Subcutaneous abdominal adipose tissue (tissue), 5 donors: ENCODE results near the gene NFIC.
"Not testable (repeated sequence)": the region's sequence is repeated elsewhere in the genome, so short reads cannot be mapped to it uniquely, and the experiment has no call there.

ENCODE experiments used
- H3K27ac ChIP-seq: one replicate; pipeline ENCODE4 v1.7.0; 2013; ENCODE audit warnings: low read depth, mild to moderate bottlenecking, inconsistent platforms, low read length, moderate library complexity
- H3K27me3 ChIP-seq, 5 donors: one replicate each; pipeline ENCODE4 v1.7.0; 2013; ENCODE audit warnings: low read length in 5 of 5, inconsistent platforms in 1 of 5; ENCODE audit not compliant: control insufficient read depth in 5 of 5, insufficient read depth in 4 of 5
- H3K36me3 ChIP-seq, 5 donors: one replicate each; pipeline ENCODE4 v1.7.0; 2013; ENCODE audit warnings: low read length in 5 of 5; ENCODE audit not compliant: control insufficient read depth in 5 of 5, insufficient read depth in 5 of 5
- H3K4me1 ChIP-seq, 5 donors: one replicate each; pipeline ENCODE4 v1.7.0; 2013; ENCODE audit warnings: low read length in 5 of 5, mild to moderate bottlenecking in 3 of 5, moderate library complexity in 1 of 5; ENCODE audit not compliant: control insufficient read depth in 5 of 5, insufficient read depth in 5 of 5
- H3K4me3 ChIP-seq, 5 donors: one replicate each; pipeline ENCODE4 v1.7.0; 2013; ENCODE audit warnings: low read length in 5 of 5, low read depth in 1 of 5
- H3K9ac ChIP-seq, 5 donors: one replicate each; pipeline ENCODE4 v1.7.0; 2013; ENCODE audit warnings: low read length in 5 of 5, mild to moderate bottlenecking in 4 of 5, moderate library complexity in 3 of 5
- H3K9me3 ChIP-seq, 5 donors: one replicate each; pipeline ENCODE4 v1.7.0; 2013; ENCODE audit warnings: low read length in 5 of 5; ENCODE audit not compliant: control insufficient read depth in 5 of 5
- donor health status: healthy.
- donor health status: healthy.
- donor health status: healthy.
- donor health status: healthy.
- donor health status: healthy.

The NFIC gene

DNA sequence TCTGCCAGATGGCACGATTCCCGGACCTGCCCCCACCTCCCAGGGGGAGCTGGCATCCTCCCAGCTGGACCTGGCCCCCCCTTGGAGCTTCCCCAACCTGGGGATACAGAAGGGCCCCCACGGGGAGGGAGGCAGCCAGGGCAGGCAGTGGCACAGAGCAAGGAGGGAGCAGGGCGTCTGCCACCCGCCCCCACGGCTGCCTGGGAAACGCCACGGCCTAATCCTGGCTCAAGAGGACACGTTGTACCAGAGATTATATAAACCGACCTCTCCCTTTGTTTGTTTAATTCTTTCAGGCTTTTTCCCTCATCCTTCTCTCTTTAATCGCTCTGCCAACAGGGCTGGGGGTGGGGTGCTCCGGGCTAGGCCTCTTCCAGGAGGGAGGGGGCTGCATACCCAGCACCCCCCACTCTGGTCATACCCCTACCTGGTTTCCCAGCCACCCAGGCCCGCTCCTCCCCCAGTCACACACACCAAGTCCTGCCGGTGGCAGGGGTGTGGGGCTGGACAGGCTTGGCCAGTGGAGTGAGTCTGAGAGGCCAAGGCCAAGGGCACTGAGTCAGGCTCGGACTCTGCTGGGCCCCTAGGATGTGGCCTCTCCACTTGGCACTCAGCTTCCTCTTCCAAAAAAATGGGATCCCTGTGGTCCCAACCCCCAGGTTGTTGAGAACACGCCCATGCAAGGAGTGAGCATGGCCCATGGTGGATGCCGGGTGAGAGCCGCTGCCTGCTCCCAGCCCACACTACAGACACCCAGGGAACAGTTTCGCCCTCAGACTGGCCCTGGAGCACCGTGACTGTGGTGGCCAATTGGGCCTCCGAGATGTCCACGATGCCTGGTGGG, 29.5 kb upstream of the NFIC start:
- Histone ChIP-seq H3K9me3 (peaks cover 0 to 4% (median 0%) of the 10 kb centered on the region in 5 donors), H3K27ac (peak overlapping the region; percentile 95), H3K4me1 (peaks cover 19 to 44% (median 38%) of the 10 kb centered on the region in 5 donors), H3K36me3 (no peaks in the 10 kb centered on the region), H3K9ac (peak overlapping the region; percentile 14 to 54 (median 47)), H3K27me3 (no peaks in the 10 kb centered on the region), H3K4me3 (no peak overlapping the region)

DNA sequence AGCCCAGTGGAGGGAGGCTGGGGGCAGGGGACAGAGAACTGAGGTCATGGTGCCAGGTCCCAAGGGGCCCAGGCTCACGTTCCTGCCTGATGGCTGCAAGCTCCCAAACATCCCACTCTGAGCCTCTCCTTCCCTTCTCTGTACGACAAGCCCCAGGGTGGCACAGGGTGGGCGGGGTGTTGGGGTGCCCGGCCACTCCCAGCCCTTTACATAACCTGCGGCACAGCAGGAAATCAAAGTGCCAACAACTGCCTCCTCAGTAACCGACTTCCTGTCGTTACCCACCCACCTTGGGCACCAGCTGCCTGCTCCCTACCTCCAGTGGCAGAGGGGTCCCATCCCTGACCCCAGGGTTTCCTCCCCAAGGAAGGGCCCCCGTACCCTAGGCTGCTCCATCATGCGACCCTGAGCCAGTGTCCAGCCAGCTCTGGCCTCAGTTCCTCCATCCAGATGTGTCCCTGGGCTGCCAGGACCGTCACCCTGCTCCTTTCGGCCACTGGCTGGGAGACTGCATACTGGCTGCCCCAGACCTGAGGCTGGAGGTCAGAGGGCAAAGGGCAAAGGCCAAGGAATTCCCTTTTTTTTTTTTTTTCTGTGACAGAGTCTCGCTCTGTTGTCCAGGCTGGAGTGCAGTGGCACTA, 27.7 kb upstream of the NFIC start:
- Histone ChIP-seq H3K9ac (peak overlapping the region in 3 of 5 donors; percentile 2 to 56 (median 51)), H3K4me1 (peaks cover 19 to 52% (median 47%) of the 10 kb centered on the region in 5 donors), H3K9me3 (no peaks in the 10 kb centered on the region), H3K27ac (peak overlapping the region; percentile 57), H3K4me3 (no peak overlapping the region), H3K36me3 (no peaks in the 10 kb centered on the region), H3K27me3 (no peaks in the 10 kb centered on the region)

DNA sequence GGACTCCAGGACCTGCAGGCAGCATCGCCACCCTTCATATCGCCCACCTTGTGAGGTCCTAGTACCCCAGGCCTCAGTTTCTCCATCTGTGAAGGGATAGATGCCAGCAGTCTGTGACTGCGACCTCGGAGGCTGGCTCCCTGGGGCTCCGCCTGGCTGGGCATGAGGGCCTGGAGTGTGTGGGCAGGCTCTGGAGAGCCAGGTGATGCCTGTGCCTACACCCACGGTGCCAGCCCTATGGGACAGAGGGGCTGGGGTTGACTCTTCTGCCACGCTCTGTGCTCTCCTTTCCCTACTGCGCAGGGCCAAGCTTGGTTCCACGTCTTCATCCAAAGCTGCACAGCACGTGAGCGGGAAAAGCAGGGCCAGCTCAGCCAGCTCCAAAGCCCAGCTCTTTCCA, 26.0 kb upstream of the NFIC start:
- Histone ChIP-seq H3K36me3 (no peaks in the 10 kb centered on the region), H3K4me1 (peaks cover 17 to 51% (median 43%) of the 10 kb centered on the region in 5 donors), H3K27me3 (no peaks in the 10 kb centered on the region), H3K27ac (no peak overlapping the region), H3K9me3 (no peaks in the 10 kb centered on the region), H3K9ac (no peak overlapping the region), H3K4me3 (no peak overlapping the region)

DNA sequence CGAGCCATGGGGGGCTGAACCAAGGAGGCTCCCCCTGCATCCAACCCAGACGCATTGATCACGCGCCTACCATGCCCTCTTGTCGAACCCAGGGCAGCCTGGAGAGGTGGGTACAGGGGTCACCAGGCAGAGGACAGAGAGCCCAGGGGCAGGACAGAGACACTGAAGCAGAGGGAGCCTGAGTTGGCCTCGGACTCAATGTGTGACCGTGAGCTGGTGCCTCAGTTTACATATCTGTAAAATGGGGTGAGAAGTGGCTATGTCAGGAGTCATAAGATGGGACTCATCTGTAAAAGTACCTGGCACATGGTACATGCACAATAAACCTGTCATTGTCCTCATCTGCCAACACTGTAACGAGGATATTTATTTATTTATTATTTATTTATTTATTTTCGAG, 24.1 kb upstream of the NFIC start:
- Histone ChIP-seq H3K9ac (no peak overlapping the region), H3K27ac (no peak overlapping the region), H3K27me3 (no peaks in the 10 kb centered on the region), H3K4me3 (no peak overlapping the region), H3K4me1 (peaks cover 10 to 47% (median 37%) of the 10 kb centered on the region in 5 donors), H3K36me3 (no peaks in the 10 kb centered on the region), H3K9me3 (no peaks in the 10 kb centered on the region)

DNA sequence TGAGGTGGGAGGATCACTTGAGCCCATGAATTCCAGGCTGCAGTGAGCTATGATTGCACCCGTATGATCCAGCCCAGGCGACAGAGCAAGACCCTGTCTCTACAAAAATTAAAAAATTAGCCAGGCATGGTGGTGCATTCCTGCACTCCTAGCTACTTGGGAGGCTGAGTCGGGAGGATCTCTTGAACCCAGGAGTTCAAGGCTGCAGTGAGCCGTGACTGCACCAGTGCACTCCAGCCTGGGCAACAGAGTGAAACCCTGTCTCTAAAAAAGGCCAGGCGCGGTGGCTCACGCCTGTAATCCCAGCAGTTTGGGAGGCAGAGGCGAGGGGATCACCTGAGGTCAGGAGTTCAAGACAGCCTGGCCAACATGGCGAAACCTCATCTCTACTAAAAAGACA, 23.4 kb upstream of the NFIC start:
- H3K9me3 ChIP-seq, H3K9ac ChIP-seq, H3K27me3 ChIP-seq, H3K4me3 ChIP-seq, H3K36me3 ChIP-seq: not testable (repeated sequence)
- H3K27ac ChIP-seq, result peak overlapping the region; percentile 37
- peaks cover 8 to 41% (median 33%) of the 10 kb centered on the region in 5 donors for H3K4me1 ChIP-seq

DNA sequence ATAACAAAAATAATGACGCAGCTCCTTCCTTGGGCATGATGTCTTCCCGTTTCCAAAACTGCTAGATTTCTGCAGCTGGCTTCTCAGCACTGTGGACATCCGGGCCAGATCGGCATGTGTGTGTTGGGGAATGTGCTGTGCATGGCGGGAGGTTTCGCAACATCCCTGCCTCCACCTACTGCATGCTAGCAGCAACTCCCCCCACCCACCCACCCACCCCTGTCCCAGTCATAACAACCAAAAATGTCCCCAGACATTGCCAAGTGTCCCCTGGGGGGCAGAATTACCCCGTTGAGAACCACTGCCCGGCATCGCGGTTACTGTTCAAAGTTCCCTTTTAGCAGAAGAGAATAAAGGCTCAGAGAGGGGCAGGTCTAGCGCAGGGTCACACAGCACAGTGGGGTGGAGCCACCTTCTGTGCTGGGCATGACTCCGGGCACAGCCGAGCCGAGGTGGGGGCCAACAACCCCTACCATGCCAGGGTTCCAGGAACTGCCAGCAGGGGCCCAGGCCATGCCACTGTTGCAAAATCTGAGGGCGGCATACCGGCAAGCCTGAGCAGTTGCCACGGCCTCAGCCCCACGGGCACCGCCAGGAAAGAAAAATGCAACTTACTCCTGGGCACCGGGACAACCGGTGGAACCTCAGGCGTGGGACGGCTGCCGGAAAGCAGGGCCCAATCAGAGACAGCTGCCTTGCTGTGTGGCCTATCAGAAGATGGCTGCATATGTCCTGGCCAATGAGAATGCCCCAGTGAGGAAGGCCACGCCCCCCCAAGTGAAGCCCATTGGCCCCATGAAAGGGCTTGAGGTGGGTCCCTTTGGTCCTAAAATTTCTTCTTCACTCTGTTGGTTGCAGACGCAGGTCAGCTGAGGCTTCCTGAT, 22.5 kb upstream of the NFIC start:
- Histone ChIP-seq H3K36me3 (no peaks in the 10 kb centered on the region), H3K27ac (peak overlapping the region; percentile 77), H3K27me3 (no peaks in the 10 kb centered on the region), H3K4me3 (peak overlapping the region in 3 of 5 donors; percentile 51 to 57 (median 56)), H3K9me3 (no peaks in the 10 kb centered on the region), H3K9ac (peak overlapping the region in 2 of 5 donors; percentile 41 to 62), H3K4me1 (peaks cover 6 to 34% (median 27%) of the 10 kb centered on the region in 5 donors)

DNA sequence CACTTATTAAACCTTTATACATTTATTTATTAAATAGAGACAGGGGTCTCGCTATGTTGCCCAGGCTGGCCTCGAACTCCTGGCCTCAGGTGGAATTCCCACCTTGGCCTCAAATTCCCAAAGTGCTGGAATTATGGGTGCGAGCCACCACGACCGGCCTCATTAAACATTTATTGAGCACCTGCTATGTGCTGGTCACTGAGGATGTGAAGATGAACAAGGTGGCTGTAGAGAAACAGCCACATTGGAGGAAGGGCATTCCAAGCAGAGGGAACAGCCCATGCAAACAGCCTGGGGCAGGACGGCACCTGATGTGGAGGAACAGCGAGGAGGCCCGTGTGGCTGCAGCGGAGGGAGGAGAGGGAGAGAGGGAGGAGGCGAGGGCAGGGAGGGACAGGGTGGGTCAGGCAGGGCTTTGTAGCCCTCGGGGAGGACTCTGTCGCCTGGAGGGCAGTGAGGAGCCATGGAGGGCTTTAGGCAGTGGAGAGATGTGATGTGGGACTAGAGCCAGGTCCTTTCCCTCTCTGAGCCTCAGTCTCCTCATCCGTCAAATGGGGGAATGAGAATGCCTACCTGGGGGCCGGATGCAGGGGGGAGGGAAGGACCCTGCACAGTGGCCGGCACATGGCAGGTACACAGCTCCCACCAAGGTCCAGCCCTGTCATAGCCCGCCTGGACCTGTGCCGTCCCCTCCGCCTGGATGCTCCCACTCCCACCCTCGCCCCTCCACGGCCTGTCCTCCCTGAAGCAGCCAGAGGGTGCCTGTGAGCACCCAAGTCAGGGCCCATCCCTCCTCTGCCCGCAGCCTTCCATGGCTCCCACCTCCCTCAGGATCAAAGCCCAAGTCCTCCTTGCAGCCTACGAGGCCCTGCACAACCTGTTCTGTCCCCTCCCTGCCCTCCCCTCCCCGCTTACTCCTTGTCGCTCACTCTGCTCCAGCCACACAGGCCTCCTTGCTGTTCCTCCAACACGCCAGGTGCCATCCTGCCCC, 21.5 kb upstream of the NFIC start:
- H3K9ac ChIP-seq, result no peak overlapping the region
- H3K9me3 ChIP-seq, result no peaks in the 10 kb centered on the region
- no peaks in the 10 kb centered on the region for H3K27me3 ChIP-seq
- H3K4me1 ChIP-seq, result peaks cover 6 to 34% (median 26%) of the 10 kb centered on the region in 5 donors
- H3K36me3 ChIP-seq, result no peaks in the 10 kb centered on the region
- no peak overlapping the region for H3K4me3 ChIP-seq
- peak overlapping the region; percentile 77 for H3K27ac ChIP-seq

DNA sequence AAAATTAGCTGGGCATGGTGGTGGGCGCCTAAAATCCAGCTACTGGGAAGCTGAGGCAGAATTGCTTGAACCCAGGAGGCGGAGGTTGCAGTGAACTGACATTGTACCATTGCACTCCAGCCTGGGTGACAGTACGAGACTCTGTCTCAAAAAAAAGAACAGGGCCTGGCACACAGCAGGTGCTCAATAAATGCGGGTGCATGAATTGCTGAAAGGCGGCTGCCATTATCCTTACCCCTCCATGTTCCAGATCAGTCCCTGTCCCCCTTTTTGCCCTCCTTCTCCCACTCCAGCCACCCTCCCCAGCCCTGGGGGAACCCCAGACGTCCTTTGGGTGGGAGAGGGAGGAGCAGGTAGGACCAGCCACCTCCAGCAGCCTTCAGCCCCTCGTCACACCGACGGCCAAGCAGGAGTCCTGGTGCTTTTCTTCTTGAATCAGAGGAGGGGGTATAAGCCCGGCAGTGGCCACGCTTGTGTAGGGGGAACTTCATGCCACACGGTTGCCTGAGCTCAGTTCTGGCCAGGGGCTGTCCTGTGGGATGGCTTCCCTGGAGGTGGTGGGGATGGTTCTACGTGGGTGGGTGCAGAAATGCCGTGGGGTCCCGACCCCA, 20.4 kb upstream of the NFIC start:
- Histone ChIP-seq H3K36me3 (no peaks in the 10 kb centered on the region), H3K27me3 (no peaks in the 10 kb centered on the region), H3K27ac (peak overlapping the region; percentile 89), H3K4me3 (no peak overlapping the region), H3K9ac (peak overlapping the region in 4 of 5 donors; percentile 35 to 71 (median 56)), H3K9me3 (no peaks in the 10 kb centered on the region), H3K4me1 (peaks cover 3 to 41% (median 30%) of the 10 kb centered on the region in 5 donors)
